ENCODE data around the gene PAK4. TPM values are rescaled to one million over a fixed set of nuclear protein-coding genes. Genes with fewer than 3 reads are reported as not detected.

Gene PAK4
- total and polyA plus RNA-seq, 2 of the 13 experiments (the other 11 are each of a cell fraction or from before 2014, with no cell fraction given), result 9.5 to 17.8 TPM

DNA sequence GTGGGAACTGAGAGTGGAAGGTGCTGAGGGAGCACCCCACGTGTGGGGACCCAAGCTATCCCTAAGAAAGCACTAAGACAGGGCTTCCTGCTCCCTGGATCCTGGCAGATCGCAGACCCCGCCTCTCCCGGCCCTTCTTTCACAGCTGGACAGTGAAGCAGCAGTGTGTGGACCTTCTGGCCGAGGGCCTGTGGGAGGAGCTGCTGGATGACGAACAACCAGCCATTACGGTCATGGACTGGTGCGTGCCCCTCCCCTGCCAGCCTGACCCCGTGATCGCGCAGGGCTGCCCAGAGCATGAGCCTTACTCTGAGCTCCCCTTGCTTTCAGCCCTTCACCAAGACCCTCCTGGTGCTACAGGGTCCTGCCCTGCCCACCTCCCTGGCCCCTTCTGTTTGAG is 73.4 kb downstream of the PAK4 start:
- no TSS peak for BruUV-seq (replicated peaks)
- H3K9ac ChIP-seq (ENCODE audit: insufficient read depth, low read depth, low read length), result no peak overlapping the region
- intact Hi-C loops (cut with micrococcal nuclease; ENCODE audit: unreplicated experiment), result no loop called here
- H3K27me3 ChIP-seq (ENCODE audit: control insufficient read depth in 1 of 2, insufficient read depth in 2 of 2, low read length in 2 of 2), result peaks cover 9 to 63% of the 10 kb centered on the region in 2 experiments
- in situ Hi-C loops (cut with HindIII; ENCODE audit: extremely low pct_ligation_motif_present, low pct_unique_long_range_greater_than_20kb), result no loop called here
- H3K36me3 ChIP-seq (replicated peaks in 1 of 2; ENCODE audit: control insufficient read depth in 1 of 2, insufficient read depth in 2 of 2, low read length in 2 of 2), result no peaks in the 10 kb centered on the region
- WGBS (ENCODE audit: low lambda C conversion rate), result 0% methylated on average over 5 of the region's 11 CpGs
- H3K4me3 ChIP-seq (replicated peaks in 1 of 3; ENCODE audit: insufficient read depth in 1 of 3, low read depth in 2 of 3, low read length in 3 of 3), result peak overlapping the region in 1 of 3 experiments; percentile 28; a peak in 1 of 6 replicates
- H3K27ac ChIP-seq (ENCODE audit: extremely low read length, insufficient read depth, low read length), result no peak overlapping the region
- TF ChIP-seq GATAD1 (CRISPR knock-in tag; IDR thresholded peaks at IDR 0.05) (no peak), TFAP4 (IDR thresholded peaks at IDR 0.05; ENCODE audit: borderline replicate concordance, low read depth) (peak; percentile 26; the same call in 1 of the 2 replicates), ZSCAN22 (CRISPR knock-in tag; IDR thresholded peaks at IDR 0.05) (no peak), TBL1XR1 (IDR thresholded peaks at IDR 0.05; ENCODE audit: borderline replicate concordance, low read length, partially characterized antibody) (no peak)
- TF ChIP-seq, protein P1, sequence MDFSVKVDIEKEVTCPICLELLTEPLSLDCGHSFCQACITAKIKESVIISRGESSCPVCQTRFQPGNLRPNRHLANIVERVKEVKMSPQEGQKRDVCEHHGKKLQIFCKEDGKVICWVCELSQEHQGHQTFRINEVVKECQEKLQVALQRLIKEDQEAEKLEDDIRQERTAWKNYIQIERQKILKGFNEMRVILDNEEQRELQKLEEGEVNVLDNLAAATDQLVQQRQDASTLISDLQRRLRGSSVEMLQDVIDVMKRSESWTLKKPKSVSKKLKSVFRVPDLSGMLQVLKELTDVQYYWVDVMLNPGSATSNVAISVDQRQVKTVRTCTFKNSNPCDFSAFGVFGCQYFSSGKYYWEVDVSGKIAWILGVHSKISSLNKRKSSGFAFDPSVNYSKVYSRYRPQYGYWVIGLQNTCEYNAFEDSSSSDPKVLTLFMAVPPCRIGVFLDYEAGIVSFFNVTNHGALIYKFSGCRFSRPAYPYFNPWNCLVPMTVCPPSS (IDR thresholded peaks at IDR 0.05), result no peak
- TF ChIP-seq, protein P2, sequence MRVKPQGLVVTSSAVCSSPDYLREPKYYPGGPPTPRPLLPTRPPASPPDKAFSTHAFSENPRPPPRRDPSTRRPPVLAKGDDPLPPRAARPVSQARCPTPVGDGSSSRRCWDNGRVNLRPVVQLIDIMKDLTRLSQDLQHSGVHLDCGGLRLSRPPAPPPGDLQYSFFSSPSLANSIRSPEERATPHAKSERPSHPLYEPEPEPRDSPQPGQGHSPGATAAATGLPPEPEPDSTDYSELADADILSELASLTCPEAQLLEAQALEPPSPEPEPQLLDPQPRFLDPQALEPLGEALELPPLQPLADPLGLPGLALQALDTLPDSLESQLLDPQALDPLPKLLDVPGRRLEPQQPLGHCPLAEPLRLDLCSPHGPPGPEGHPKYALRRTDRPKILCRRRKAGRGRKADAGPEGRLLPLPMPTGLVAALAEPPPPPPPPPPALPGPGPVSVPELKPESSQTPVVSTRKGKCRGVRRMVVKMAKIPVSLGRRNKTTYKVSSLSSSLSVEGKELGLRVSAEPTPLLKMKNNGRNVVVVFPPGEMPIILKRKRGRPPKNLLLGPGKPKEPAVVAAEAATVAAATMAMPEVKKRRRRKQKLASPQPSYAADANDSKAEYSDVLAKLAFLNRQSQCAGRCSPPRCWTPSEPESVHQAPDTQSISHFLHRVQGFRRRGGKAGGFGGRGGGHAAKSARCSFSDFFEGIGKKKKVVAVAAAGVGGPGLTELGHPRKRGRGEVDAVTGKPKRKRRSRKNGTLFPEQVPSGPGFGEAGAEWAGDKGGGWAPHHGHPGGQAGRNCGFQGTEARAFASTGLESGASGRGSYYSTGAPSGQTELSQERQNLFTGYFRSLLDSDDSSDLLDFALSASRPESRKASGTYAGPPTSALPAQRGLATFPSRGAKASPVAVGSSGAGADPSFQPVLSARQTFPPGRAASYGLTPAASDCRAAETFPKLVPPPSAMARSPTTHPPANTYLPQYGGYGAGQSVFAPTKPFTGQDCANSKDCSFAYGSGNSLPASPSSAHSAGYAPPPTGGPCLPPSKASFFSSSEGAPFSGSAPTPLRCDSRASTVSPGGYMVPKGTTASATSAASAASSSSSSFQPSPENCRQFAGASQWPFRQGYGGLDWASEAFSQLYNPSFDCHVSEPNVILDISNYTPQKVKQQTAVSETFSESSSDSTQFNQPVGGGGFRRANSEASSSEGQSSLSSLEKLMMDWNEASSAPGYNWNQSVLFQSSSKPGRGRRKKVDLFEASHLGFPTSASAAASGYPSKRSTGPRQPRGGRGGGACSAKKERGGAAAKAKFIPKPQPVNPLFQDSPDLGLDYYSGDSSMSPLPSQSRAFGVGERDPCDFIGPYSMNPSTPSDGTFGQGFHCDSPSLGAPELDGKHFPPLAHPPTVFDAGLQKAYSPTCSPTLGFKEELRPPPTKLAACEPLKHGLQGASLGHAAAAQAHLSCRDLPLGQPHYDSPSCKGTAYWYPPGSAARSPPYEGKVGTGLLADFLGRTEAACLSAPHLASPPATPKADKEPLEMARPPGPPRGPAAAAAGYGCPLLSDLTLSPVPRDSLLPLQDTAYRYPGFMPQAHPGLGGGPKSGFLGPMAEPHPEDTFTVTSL (CRISPR knock-in tag; IDR thresholded peaks at IDR 0.05; ENCODE audit: borderline replicate concordance), result no peak
- TF ChIP-seq, protein P3, sequence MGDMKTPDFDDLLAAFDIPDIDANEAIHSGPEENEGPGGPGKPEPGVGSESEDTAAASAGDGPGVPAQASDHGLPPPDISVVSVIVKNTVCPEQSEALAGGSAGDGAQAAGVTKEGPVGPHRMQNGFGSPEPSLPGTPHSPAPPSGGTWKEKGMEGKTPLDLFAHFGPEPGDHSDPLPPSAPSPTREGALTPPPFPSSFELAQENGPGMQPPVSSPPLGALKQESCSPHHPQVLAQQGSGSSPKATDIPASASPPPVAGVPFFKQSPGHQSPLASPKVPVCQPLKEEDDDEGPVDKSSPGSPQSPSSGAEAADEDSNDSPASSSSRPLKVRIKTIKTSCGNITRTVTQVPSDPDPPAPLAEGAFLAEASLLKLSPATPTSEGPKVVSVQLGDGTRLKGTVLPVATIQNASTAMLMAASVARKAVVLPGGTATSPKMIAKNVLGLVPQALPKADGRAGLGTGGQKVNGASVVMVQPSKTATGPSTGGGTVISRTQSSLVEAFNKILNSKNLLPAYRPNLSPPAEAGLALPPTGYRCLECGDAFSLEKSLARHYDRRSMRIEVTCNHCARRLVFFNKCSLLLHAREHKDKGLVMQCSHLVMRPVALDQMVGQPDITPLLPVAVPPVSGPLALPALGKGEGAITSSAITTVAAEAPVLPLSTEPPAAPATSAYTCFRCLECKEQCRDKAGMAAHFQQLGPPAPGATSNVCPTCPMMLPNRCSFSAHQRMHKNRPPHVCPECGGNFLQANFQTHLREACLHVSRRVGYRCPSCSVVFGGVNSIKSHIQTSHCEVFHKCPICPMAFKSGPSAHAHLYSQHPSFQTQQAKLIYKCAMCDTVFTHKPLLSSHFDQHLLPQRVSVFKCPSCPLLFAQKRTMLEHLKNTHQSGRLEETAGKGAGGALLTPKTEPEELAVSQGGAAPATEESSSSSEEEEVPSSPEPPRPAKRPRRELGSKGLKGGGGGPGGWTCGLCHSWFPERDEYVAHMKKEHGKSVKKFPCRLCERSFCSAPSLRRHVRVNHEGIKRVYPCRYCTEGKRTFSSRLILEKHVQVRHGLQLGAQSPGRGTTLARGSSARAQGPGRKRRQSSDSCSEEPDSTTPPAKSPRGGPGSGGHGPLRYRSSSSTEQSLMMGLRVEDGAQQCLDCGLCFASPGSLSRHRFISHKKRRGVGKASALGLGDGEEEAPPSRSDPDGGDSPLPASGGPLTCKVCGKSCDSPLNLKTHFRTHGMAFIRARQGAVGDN (CRISPR knock-in tag; IDR thresholded peaks at IDR 0.05), result peak; percentile 36; the same call in 1 of the 2 replicates
- no peak overlapping the region for H2AFZ ChIP-seq (ENCODE audit: low read length)
- ChIA-PET POLR2A (interaction anchor here (1.4 to 1.6 kb wide), 2 partner anchors 54 to 192 kb away, joined by 3 to 5 read pairs; partner anchors contain the start of genes MED29 and PAF1), CTCF (ENCODE audit: low intra/inter-chr PET ratio, low total read pairs) (no interaction called here)
- FAIRE-seq, result no peak
- peak overlapping the region; percentile 45 for H3K4me2 ChIP-seq (ENCODE audit: low read depth, low read length)
- H3K9me3 ChIP-seq (ENCODE audit: low read length), result no peaks in the 10 kb centered on the region
- no peaks in the 10 kb centered on the region for H4K20me1 ChIP-seq (ENCODE audit: insufficient read depth, low read length)
- peaks cover 13% of the 10 kb centered on the region for H3K4me1 ChIP-seq (ENCODE audit: insufficient read depth, low read length)
- peak; percentile 35 for DNase-seq (ENCODE audit: low spot score)
- peak; percentile 63 for ATAC-seq
- H3K79me2 ChIP-seq (ENCODE audit: insufficient read depth, low read length), result no peaks in the 10 kb centered on the region

All from HepG2 (cell line).